Measurements from ENCODE around the gene VSIG10L.

The VSIG10L gene

GRCh38 chr19:51356159-51356801 lies 14.3 kb upstream of the VSIG10L start:
- Histone ChIP-seq H3K4me3 (ENCODE audit: low read depth, low read length) (no peak overlapping the region), H2BK12ac (ENCODE audit: low read length) (no peak overlapping the region), H4K12ac (ENCODE audit: low read depth, low read length) (no peak overlapping the region), H3K36me3 (ENCODE audit: control insufficient read depth in 1 of 2, insufficient read depth in 2 of 2, low read length in 2 of 2) (peaks cover 3% of the 10 kb centered on the region in 2 experiments), H3K4ac (ENCODE audit: low read depth, low read length) (no peak overlapping the region), H3K4me2 (ENCODE audit: low read length) (no peak overlapping the region), H3K14ac (ENCODE audit: low read length) (no peak overlapping the region), H4K91ac (ENCODE audit: low read depth, low read length) (no peak overlapping the region), H4K8ac (ENCODE audit: low read depth, low read length) (no peak overlapping the region), H3K4me1 (ENCODE audit: control insufficient read depth in 1 of 2, insufficient read depth in 2 of 2, low read length in 2 of 2) (peaks cover 5% of the 10 kb centered on the region in 2 experiments), H3K27ac (ENCODE audit: low read depth, low read length) (no peak overlapping the region), H3K27me3 (ENCODE audit: insufficient read depth, low read length) (no peaks in the 10 kb centered on the region), H3K79me2 (ENCODE audit: control insufficient read depth, insufficient read depth, low read length, poor library complexity) (no peaks in the 10 kb centered on the region), H2AK5ac (ENCODE audit: low read length) (no peak overlapping the region), H3K79me1 (ENCODE audit: low read length) (peaks cover 2% of the 10 kb centered on the region), H3K9me3 (ENCODE audit: insufficient read depth, low read depth, low read length) (peaks cover 4% of the 10 kb centered on the region), H3K9ac (ENCODE audit: low read length) (no peak overlapping the region), H2BK120ac (ENCODE audit: insufficient read depth, low read length, poor library complexity) (no peak overlapping the region), H3K23ac (ENCODE audit: low read length) (no peak overlapping the region), H3K18ac (ENCODE audit: low read length) (no peak overlapping the region), H2AFZ (ENCODE audit: insufficient read depth, low read length, poor library complexity) (no peak overlapping the region), H2BK5ac (ENCODE audit: low read depth, low read length, poor library complexity) (no peak overlapping the region)
- no peak for DNase-seq
- no CpG with 5 or more reads among the region's 10 CpGs for WGBS (ENCODE audit: extremely low coverage, insufficient coverage, insufficient read length)

- H3K27me3 ChIP-seq (ENCODE audit: insufficient read depth, low read length), result no peaks in the 10 kb centered on the region
- H3K4me3 ChIP-seq (ENCODE audit: low read depth, low read length), result no peak overlapping the region
- no peak overlapping the region for H2BK12ac ChIP-seq (ENCODE audit: low read length)
- no peak overlapping the region for H3K23ac ChIP-seq (ENCODE audit: low read length)
- no peak for DNase-seq
- H3K9me3 ChIP-seq (ENCODE audit: insufficient read depth, low read depth, low read length), result peaks cover 4% of the 10 kb centered on the region
- H3K27ac ChIP-seq (ENCODE audit: low read depth, low read length), result no peak overlapping the region
- H3K4me1 ChIP-seq (ENCODE audit: control insufficient read depth in 1 of 2, insufficient read depth in 2 of 2, low read length in 2 of 2), result peaks cover 5% of the 10 kb centered on the region in 2 experiments
- H2BK5ac ChIP-seq (ENCODE audit: low read depth, low read length, poor library complexity), result no peak overlapping the region
- WGBS (ENCODE audit: extremely low coverage, insufficient coverage, insufficient read length), result no CpG with 5 or more reads among the region's 8 CpGs
- no peak overlapping the region for H3K18ac ChIP-seq (ENCODE audit: low read length)
- H3K4me2 ChIP-seq (ENCODE audit: low read length), result no peak overlapping the region
- H3K4ac ChIP-seq (ENCODE audit: low read depth, low read length), result no peak overlapping the region
- no peak overlapping the region for H2AFZ ChIP-seq (ENCODE audit: insufficient read depth, low read length, poor library complexity)
- H2BK120ac ChIP-seq (ENCODE audit: insufficient read depth, low read length, poor library complexity), result no peak overlapping the region
- H4K8ac ChIP-seq (ENCODE audit: low read depth, low read length), result no peak overlapping the region
- H3K79me2 ChIP-seq (ENCODE audit: control insufficient read depth, insufficient read depth, low read length, poor library complexity), result no peaks in the 10 kb centered on the region
- no peak overlapping the region for H4K12ac ChIP-seq (ENCODE audit: low read depth, low read length)
- no peak overlapping the region for H3K9ac ChIP-seq (ENCODE audit: low read length)
- no peak overlapping the region for H3K14ac ChIP-seq (ENCODE audit: low read length)
- H2AK5ac ChIP-seq (ENCODE audit: low read length), result no peak overlapping the region
- peaks cover 2% of the 10 kb centered on the region for H3K79me1 ChIP-seq (ENCODE audit: low read length)
- H4K91ac ChIP-seq (ENCODE audit: low read depth, low read length), result no peak overlapping the region
- peaks cover 8 to 11% of the 10 kb centered on the region in 2 experiments for H3K36me3 ChIP-seq (ENCODE audit: control insufficient read depth in 1 of 2, insufficient read depth in 2 of 2, low read length in 2 of 2)
These were observed 12.8 kb upstream of the VSIG10L start for GRCh38 chr19:51354742-51355148.

- DNase-seq, result no peak
- Histone ChIP-seq H2BK5ac (ENCODE audit: low read depth, low read length, poor library complexity) (no peak overlapping the region), H4K91ac (ENCODE audit: low read depth, low read length) (peak overlapping the region; percentile 22), H2AFZ (ENCODE audit: insufficient read depth, low read length, poor library complexity) (no peak overlapping the region), H3K4ac (ENCODE audit: low read depth, low read length) (no peak overlapping the region), H2AK5ac (ENCODE audit: low read length) (no peak overlapping the region), H3K4me2 (ENCODE audit: low read length) (no peak overlapping the region), H3K9ac (ENCODE audit: low read length) (no peak overlapping the region), H2BK12ac (ENCODE audit: low read length) (no peak overlapping the region), H3K27ac (ENCODE audit: low read depth, low read length) (no peak overlapping the region), H3K36me3 (ENCODE audit: control insufficient read depth in 1 of 2, insufficient read depth in 2 of 2, low read length in 2 of 2) (peaks cover 8 to 12% of the 10 kb centered on the region in 2 experiments), H3K14ac (ENCODE audit: low read length) (no peak overlapping the region), H4K8ac (ENCODE audit: low read depth, low read length) (no peak overlapping the region), H3K27me3 (ENCODE audit: insufficient read depth, low read length) (no peaks in the 10 kb centered on the region), H2BK120ac (ENCODE audit: insufficient read depth, low read length, poor library complexity) (no peak overlapping the region), H3K79me1 (ENCODE audit: low read length) (peaks cover 2% of the 10 kb centered on the region), H3K18ac (ENCODE audit: low read length) (peak overlapping the region; percentile 0), H3K79me2 (ENCODE audit: control insufficient read depth, insufficient read depth, low read length, poor library complexity) (no peaks in the 10 kb centered on the region), H3K4me1 (ENCODE audit: control insufficient read depth in 1 of 2, insufficient read depth in 2 of 2, low read length in 2 of 2) (peaks cover 5% of the 10 kb centered on the region in 2 experiments), H3K4me3 (ENCODE audit: low read depth, low read length) (no peak overlapping the region), H3K9me3 (ENCODE audit: insufficient read depth, low read depth, low read length) (peaks cover 4% of the 10 kb centered on the region), H3K23ac (ENCODE audit: low read length) (no peak overlapping the region), H4K12ac (ENCODE audit: low read depth, low read length) (no peak overlapping the region)
- WGBS (ENCODE audit: extremely low coverage, insufficient coverage, insufficient read length), result no CpG with 5 or more reads among the region's 12 CpGs
These were observed 12.3 kb upstream of the VSIG10L start for GRCh38 chr19:51354103-51354741.

- no peak overlapping the region for H3K14ac ChIP-seq (ENCODE audit: low read length)
- H3K36me3 ChIP-seq (ENCODE audit: control insufficient read depth in 1 of 2, insufficient read depth in 2 of 2, low read length in 2 of 2), result peaks cover 8 to 12% of the 10 kb centered on the region in 2 experiments
- H3K27me3 ChIP-seq (ENCODE audit: insufficient read depth, low read length), result no peaks in the 10 kb centered on the region
- no peak overlapping the region for H2AK5ac ChIP-seq (ENCODE audit: low read length)
- peaks cover 2% of the 10 kb centered on the region for H3K9me3 ChIP-seq (ENCODE audit: insufficient read depth, low read depth, low read length)
- no peak overlapping the region for H3K4me3 ChIP-seq (ENCODE audit: low read depth, low read length)
- H3K79me1 ChIP-seq (ENCODE audit: low read length), result peaks cover 2% of the 10 kb centered on the region
- no peak overlapping the region for H4K8ac ChIP-seq (ENCODE audit: low read depth, low read length)
- H3K18ac ChIP-seq (ENCODE audit: low read length), result no peak overlapping the region
- H3K9ac ChIP-seq (ENCODE audit: low read length), result no peak overlapping the region
- no peaks in the 10 kb centered on the region for H3K79me2 ChIP-seq (ENCODE audit: control insufficient read depth, insufficient read depth, low read length, poor library complexity)
- no peak overlapping the region for H4K91ac ChIP-seq (ENCODE audit: low read depth, low read length)
- no peak overlapping the region for H3K4ac ChIP-seq (ENCODE audit: low read depth, low read length)
- no peak overlapping the region for H3K23ac ChIP-seq (ENCODE audit: low read length)
- H3K4me1 ChIP-seq (ENCODE audit: control insufficient read depth in 1 of 2, insufficient read depth in 2 of 2, low read length in 2 of 2), result peaks cover 5% of the 10 kb centered on the region in 2 experiments
- no CpG with 5 or more reads among the region's 16 CpGs for WGBS (ENCODE audit: extremely low coverage, insufficient coverage, insufficient read length)
- H2BK5ac ChIP-seq (ENCODE audit: low read depth, low read length, poor library complexity), result no peak overlapping the region
- H2BK12ac ChIP-seq (ENCODE audit: low read length), result no peak overlapping the region
- no peak overlapping the region for H2BK120ac ChIP-seq (ENCODE audit: insufficient read depth, low read length, poor library complexity)
- H2AFZ ChIP-seq (ENCODE audit: insufficient read depth, low read length, poor library complexity), result no peak overlapping the region
- H4K12ac ChIP-seq (ENCODE audit: low read depth, low read length), result no peak overlapping the region
- DNase-seq, result no peak
- no peak overlapping the region for H3K4me2 ChIP-seq (ENCODE audit: low read length)
- H3K27ac ChIP-seq (ENCODE audit: low read depth, low read length), result no peak overlapping the region
These were observed 10.9 kb upstream of the VSIG10L start for GRCh38 chr19:51352783-51353360.

Data from trophoblast cell (in vitro differentiated cells and primary cell).